Activated CD4-positive, alpha-beta T cell treated with anti-CD3 and anti-CD28 coated beads for 36 hours (primary cell): ENCODE data around the gene FAM169A. TPM values are rescaled to one million over a fixed set of nuclear protein-coding genes. Genes with fewer than 3 reads are reported as not detected.
"Not testable (repeated sequence)": the region's sequence is repeated elsewhere in the genome, so short reads cannot be mapped to it uniquely, and the experiment has no call there.

Experiments
- ATAC-seq: fragments of 200-7000 bp; cut with Tn5 transposase; one replicate; pipeline ENCODE4 v1.10.0; 2021; ENCODE audit warnings: mild to moderate bottlenecking, moderate library complexity
- CTCF ChIA-PET: fragments of 350-600 bp; sonication (Branson Sonifier 250); formaldehyde crosslinking; loops from one replicate; lab custom pipeline; 2021; ENCODE audit warnings: antibody characterized with exemption; lab: Charles Lee
- POLR2A ChIA-PET: fragments of 350-600 bp; sonication (Branson Sonifier 250); formaldehyde crosslinking; loops from one replicate; lab custom pipeline; 2021; ENCODE audit warnings: antibody characterized with exemption, inconsistent platforms; lab: Charles Lee
- DNase-seq: peaks from one replicate; pipeline ENCODE4 v3.0.0-alpha.2; 2020
- H3K27ac Mint-ChIP-seq: one replicate; pipeline ENCODE4 v1.8.0; 2021; ENCODE audit warnings: mixed read lengths
- H3K27me3 Mint-ChIP-seq: one replicate; pipeline ENCODE4 v1.8.0; 2021; ENCODE audit warnings: mixed read lengths
- H3K36me3 Mint-ChIP-seq: one replicate; pipeline ENCODE4 v1.8.0; 2021; ENCODE audit warnings: low read depth, mixed read lengths
- H3K4me1 Mint-ChIP-seq: one replicate; pipeline ENCODE4 v1.8.0; 2021; ENCODE audit warnings: mixed read lengths
- H3K4me3 Mint-ChIP-seq: one replicate; pipeline ENCODE4 v1.8.0; 2021; ENCODE audit warnings: mild to moderate bottlenecking, moderate library complexity, mixed read lengths
- H3K9me3 Mint-ChIP-seq: one replicate; pipeline ENCODE4 v1.8.0; 2021; ENCODE audit warnings: low read depth, mixed read lengths
- intact Hi-C, 2 experiments: fragments of 100-400 bp; cut with DNase I in 1 of 2; cut with micrococcal nuclease in 1 of 2; formaldehyde crosslinking; loops; one replicate each; pipeline versions ENCODE4 v1.14.2 to v1.15.1; 2022 to 2024; cut with DNase I, micrococcal nuclease
- total RNA-seq, 2 experiments: library from RNA; stranded (reverse); gene quantifications; one replicate each; pipeline ENCODE4 v1.2.3, GENCODE V29; 2021

Gene FAM169A
- total RNA-seq, 2 experiments from 2014 or later, result 6.1 to 9.1 TPM

GRCh38 chr5:74791669-74792068, 74.5 kb downstream of the FAM169A start:
- H3K9me3 Mint-ChIP-seq, H3K27me3 Mint-ChIP-seq, intact Hi-C loops, POLR2A ChIA-PET, H3K4me1 Mint-ChIP-seq, DNase-seq, CTCF ChIA-PET, H3K4me3 Mint-ChIP-seq, ATAC-seq, H3K27ac Mint-ChIP-seq: not testable (repeated sequence)
- peaks cover 25% of the 10 kb centered on the region for H3K36me3 Mint-ChIP-seq

- POLR2A ChIA-PET, result no interaction called here
- no peaks in the 10 kb centered on the region for H3K27me3 Mint-ChIP-seq
- no peak overlapping the region for H3K27ac Mint-ChIP-seq
- DNase-seq (no peak), ATAC-seq (no peak)
- H3K4me1 Mint-ChIP-seq, result no peaks in the 10 kb centered on the region
- CTCF ChIA-PET, result interaction anchor here (1.0 kb wide), 1 partner anchor 20 kb away, joined by 3 read pairs; the partner anchor contains the start of genes GFM2 and NSA2
- peaks cover 16% of the 10 kb centered on the region for H3K36me3 Mint-ChIP-seq
- no peaks in the 10 kb centered on the region for H3K9me3 Mint-ChIP-seq
- intact Hi-C loops, result no loop called here
- H3K4me3 Mint-ChIP-seq, result no peak overlapping the region
Observed at GRCh38 chr5:74787424-74787823, 78.8 kb downstream of the FAM169A start.

GRCh38 chr5:74786851-74787250, 79.3 kb downstream of the FAM169A start:
- intact Hi-C loops, result no loop called here
- CTCF ChIA-PET, result interaction anchor here (1.0 kb wide), 1 partner anchor 20 kb away, joined by 3 read pairs; the partner anchor contains the start of genes GFM2 and NSA2

GRCh38 chr5:74778609-74779008, 87.6 kb downstream of the FAM169A start:
- POLR2A ChIA-PET, result no interaction called here
- no peaks in the 10 kb centered on the region for H3K4me1 Mint-ChIP-seq
- no peaks in the 10 kb centered on the region for H3K9me3 Mint-ChIP-seq
- H3K36me3 Mint-ChIP-seq, result peaks cover 12% of the 10 kb centered on the region
- no peak for DNase-seq
- H3K27ac Mint-ChIP-seq, result no peak overlapping the region
- CTCF ChIA-PET, result interaction anchor here (1.3 to 1.5 kb wide), 2 partner anchors 12 to 19 kb away, joined by 3 to 4 read pairs; partner anchors contain the start of genes GFM2 and NSA2
- H3K4me3 Mint-ChIP-seq, result no peak overlapping the region
- no peaks in the 10 kb centered on the region for H3K27me3 Mint-ChIP-seq
- ATAC-seq, result no peak
- intact Hi-C loops, result no loop called here

More at GRCh38 chr5:74786851-74787250, 79.3 kb downstream of the FAM169A start:
- no peaks in the 10 kb centered on the region for H3K9me3 Mint-ChIP-seq
- peaks cover 11% of the 10 kb centered on the region for H3K36me3 Mint-ChIP-seq
- H3K4me3 Mint-ChIP-seq, result no peak overlapping the region
- H3K27me3 Mint-ChIP-seq, result no peaks in the 10 kb centered on the region
- ATAC-seq (no peak), DNase-seq (no peak)
- POLR2A ChIA-PET, result no interaction called here
- H3K4me1 Mint-ChIP-seq, result no peaks in the 10 kb centered on the region
- H3K27ac Mint-ChIP-seq, result no peak overlapping the region

- ATAC-seq, result no peak
- intact Hi-C loops, result no loop called here
- peaks cover 9% of the 10 kb centered on the region for H3K4me1 Mint-ChIP-seq
- H3K9me3 Mint-ChIP-seq, result no peaks in the 10 kb centered on the region
- H3K27me3 Mint-ChIP-seq, result no peaks in the 10 kb centered on the region
- H3K27ac Mint-ChIP-seq, result peak overlapping the region; percentile 63
- no peak overlapping the region for H3K4me3 Mint-ChIP-seq
- DNase-seq, result no peak
- peaks cover 39% of the 10 kb centered on the region for H3K36me3 Mint-ChIP-seq
- ChIA-PET POLR2A (interaction anchor here (0.6 to 0.7 kb wide), 2 partner anchors 12 to 275 kb away, joined by 3 read pairs; no protein-coding TSS in a partner anchor), CTCF (interaction anchor here (1.2 kb wide), 1 partner anchor 13 kb away, joined by 3 read pairs; no protein-coding TSS in a partner anchor)
Observed at GRCh38 chr5:74772359-74772758, 93.8 kb downstream of the FAM169A start.

- Mint-ChIP-seq H3K4me3 (peak overlapping the region; percentile 94), H3K27ac (peak overlapping the region; percentile 99), H3K27me3 (no peaks in the 10 kb centered on the region), H3K4me1 (peaks cover 29% of the 10 kb centered on the region), H3K9me3 (no peaks in the 10 kb centered on the region), H3K36me3 (peaks cover 37% of the 10 kb centered on the region)
- DNase-seq (peak; percentile 25), ATAC-seq (peak; percentile 7)
- ChIA-PET CTCF (interaction anchor here (1.3 to 2.3 kb wide), 3 partner anchors 19 to 152 kb away, joined by 3 to 7 read pairs (median 7); no protein-coding TSS in a partner anchor), POLR2A (no interaction called here)
- intact Hi-C loops, result loop anchor here (1.0 to 10.0 kb wide), 11 partner anchors 82 to 950 kb away; partner anchors contain the start of genes FAM169A (in 2 of the 2), HEXB (in 2 of the 2), POC5 (in 2 of the 2) and ANKRD31 (in 1 of the 2)
Observed at GRCh38 chr5:74767579-74767913, 98.6 kb downstream of the FAM169A start.

- peaks cover 34% of the 10 kb centered on the region for H3K4me1 Mint-ChIP-seq
- H3K4me3 Mint-ChIP-seq, result peak within 1 kb of the TSS; percentile 94
- CTCF ChIA-PET, result interaction anchor here (0.7 to 2.3 kb wide), 7 partner anchors 12 to 646 kb away, joined by 3 to 7 read pairs (median 3); no protein-coding TSS in a partner anchor
- no peaks in the 10 kb centered on the region for H3K9me3 Mint-ChIP-seq
- POLR2A ChIA-PET, result interaction anchor here (0.9 kb wide), 1 partner anchor 81 kb away, joined by 4 read pairs; the partner anchor contains the start of gene HEXB
- DNase-seq, result peak; percentile 95
- intact Hi-C loops, result loop anchor here (1.0 to 10.0 kb wide), 13 partner anchors 82 to 1202 kb away; partner anchors contain the start of genes FAM169A (in 2 of the 2), HEXB (in 2 of the 2), POC5 (in 2 of the 2) and ANKRA2 (in 1 of the 2)
- H3K27me3 Mint-ChIP-seq, result no peaks in the 10 kb centered on the region
- peaks cover 40% of the 10 kb centered on the region for H3K36me3 Mint-ChIP-seq
- peak within 1 kb of the TSS; percentile 99 for H3K27ac Mint-ChIP-seq
- ATAC-seq, result peak; percentile 85
Observed at GRCh38 chr5:74766849-74767578, 99.2 kb downstream of the FAM169A start, which contains the start of the genes GFM2 and NSA2. Gene GFM2, minus strand, starts transcription at chr5:74767117. Its CDS starts 3,375 bp downstream, at chr5:74763742. Gene NSA2, plus strand, starts transcription at chr5:74767249. Its CDS starts 112 bp downstream, at chr5:74767361.

GRCh38 chr5:74766418-74766848, 99.8 kb downstream of the FAM169A start:
- intact Hi-C loops, result loop anchor here (1.0 to 10.0 kb wide), 8 partner anchors 82 to 1201 kb away; partner anchors contain the start of genes ANKRA2 (in 1 of the 2), FAM169A (in 1 of the 2), GCNT4 (in 1 of the 2) and HEXB (in 1 of the 2)
- ChIA-PET POLR2A (interaction anchor here (0.9 kb wide), 1 partner anchor 81 kb away, joined by 4 read pairs; the partner anchor contains the start of gene HEXB), CTCF (interaction anchor here (0.7 to 2.3 kb wide), 10 partner anchors 11 to 646 kb away, joined by 3 to 7 read pairs (median 3); no protein-coding TSS in a partner anchor)
- Mint-ChIP-seq H3K9me3 (no peaks in the 10 kb centered on the region), H3K27ac (peak overlapping the region; percentile 99), H3K4me1 (peaks cover 40% of the 10 kb centered on the region), H3K27me3 (no peaks in the 10 kb centered on the region), H3K4me3 (peak overlapping the region; percentile 94), H3K36me3 (peaks cover 43% of the 10 kb centered on the region)
- ATAC-seq, result peak; percentile 38
- peak; percentile 17 for DNase-seq

GRCh38 chr5:74765929-74766328, 100.3 kb downstream of the FAM169A start:
- no peak for DNase-seq
- Mint-ChIP-seq H3K4me1 (peaks cover 45% of the 10 kb centered on the region), H3K27ac (no peak overlapping the region), H3K4me3 (peak overlapping the region; percentile 94), H3K36me3 (peaks cover 39% of the 10 kb centered on the region), H3K9me3 (no peaks in the 10 kb centered on the region), H3K27me3 (no peaks in the 10 kb centered on the region)
- ChIA-PET CTCF (interaction anchor here (0.9 to 2.3 kb wide), 7 partner anchors 10 to 169 kb away, joined by 3 to 7 read pairs (median 3); no protein-coding TSS in a partner anchor), POLR2A (no interaction called here)
- intact Hi-C loops, result loop anchor here (1.0 to 10.0 kb wide), 8 partner anchors 81 to 1201 kb away; partner anchors contain the start of genes ANKRA2 (in 1 of the 2), FAM169A (in 1 of the 2), GCNT4 (in 1 of the 2) and HEXB (in 1 of the 2)
- ATAC-seq, result no peak

GRCh38 chr5:74765201-74765600, 101.0 kb downstream of the FAM169A start:
- peak overlapping the region; percentile 12 for H3K27ac Mint-ChIP-seq
- POLR2A ChIA-PET, result no interaction called here

More at GRCh38 chr5:74765201-74765600, 101.0 kb downstream of the FAM169A start:
- H3K27me3 Mint-ChIP-seq, result no peaks in the 10 kb centered on the region
- H3K4me1 Mint-ChIP-seq, result peaks cover 53% of the 10 kb centered on the region
- peak overlapping the region; percentile 94 for H3K4me3 Mint-ChIP-seq
- DNase-seq (no peak), ATAC-seq (no peak)
- no peaks in the 10 kb centered on the region for H3K9me3 Mint-ChIP-seq
- intact Hi-C loops, result loop anchor here (5.0 to 10.0 kb wide), 4 partner anchors 102 to 950 kb away; partner anchors contain the start of genes FAM169A (in 1 of the 2), GCNT4 (in 1 of the 2) and POC5 (in 1 of the 2)
- peaks cover 38% of the 10 kb centered on the region for H3K36me3 Mint-ChIP-seq
- CTCF ChIA-PET, result interaction anchor here (1.1 to 1.3 kb wide), 3 partner anchors 10 to 170 kb away, joined by 3 to 4 read pairs (median 3); no protein-coding TSS in a partner anchor
